HepG2 (cell line): ENCODE results near the gene CREBBP. TPM values are rescaled to one million over a fixed set of nuclear protein-coding genes. Genes with fewer than 3 reads are reported as not detected.

Experiments used
- CREB1 ChIP-seq, 2 experiments: fragments of 450-650 bp in 1 of 2; IDR thresholded peaks; 2 replicates each; pipeline ENCODE4 v1.6.1; 2016 to 2017; ENCODE audit warnings: control low read depth in 1 of 2, mild to moderate bottlenecking in 1 of 2, missing compliant biosample characterization in 1 of 2, missing genetic modification characterization in 1 of 2
- ELF4 ChIP-seq: sonication (generic); formaldehyde crosslinking; IDR thresholded peaks from 2 replicates; pipeline ENCODE4 v1.5.0; 2020; ENCODE audit warnings: missing genetic modification reagents, mild to moderate bottlenecking, moderate library complexity, borderline replicate concordance
- MEIS1 ChIP-seq: sonication (generic); formaldehyde crosslinking; IDR thresholded peaks from 2 replicates; pipeline ENCODE4 v1.9.0; 2021; ENCODE audit warnings: mild to moderate bottlenecking, missing genetic modification reagents, moderate library complexity, borderline replicate concordance
- NPAS2 ChIP-seq: sonication (generic); formaldehyde crosslinking; IDR thresholded peaks from 2 replicates; pipeline ENCODE4 v1.8.0; 2022; ENCODE audit warnings: mild to moderate bottlenecking, missing genetic modification reagents, borderline replicate concordance
- POLR2AphosphoS5 ChIP-seq: IDR thresholded peaks from 2 replicates; pipeline ENCODE4 v1.6.1; 2012; ENCODE audit warnings: low read depth, low read length
- SMAD3 ChIP-seq: sonication (generic); formaldehyde crosslinking; IDR thresholded peaks from 2 replicates; pipeline ENCODE4 v1.4.0; 2020; ENCODE audit warnings: missing genetic modification reagents
- SYNCRIP ChIP-seq: fragments of 200-400 bp; formaldehyde crosslinking; IDR thresholded peaks from 2 replicates; pipeline ENCODE4 v1.6.1; 2018; ENCODE audit warnings: mild to moderate bottlenecking, low read depth, low read length; ENCODE audit not compliant: insufficient read depth
- TCF7 ChIP-seq: sonication (generic); IDR thresholded peaks from 2 replicates; pipeline ENCODE4 v1.6.1; 2016; ENCODE audit warnings: antibody characterized with exemption, low read depth
- TP53 ChIP-seq: sonication (generic); formaldehyde crosslinking; conservative IDR thresholded peaks from 2 replicates; pipeline ENCODE4 v1.4.0; 2020; ENCODE audit warnings: missing genetic modification reagents
- ZBTB40 ChIP-seq, 2 experiments: fragments of 450-650 bp in 1 of 2; sonication (generic) in 1 of 2; formaldehyde crosslinking in 1 of 2; IDR thresholded peaks; 2 replicates each; pipeline versions ENCODE4 v1.6.1 to v1.8.0; 2016 to 2022; ENCODE audit warnings: antibody characterized with exemption in 1 of 2, mild to moderate bottlenecking in 1 of 2, missing genetic modification reagents in 1 of 2
- ZBTB42 ChIP-seq: sonication (generic); formaldehyde crosslinking; IDR thresholded peaks from 2 replicates; pipeline ENCODE4 v1.5.0; 2020; ENCODE audit warnings: mild to moderate bottlenecking, missing genetic modification reagents
- ZNF672 ChIP-seq: sonication (generic); formaldehyde crosslinking; IDR thresholded peaks from 2 replicates; pipeline ENCODE4 v1.8.1; 2022; ENCODE audit warnings: missing genetic modification reagents
- ZNF800 ChIP-seq: sonication (generic); formaldehyde crosslinking; IDR thresholded peaks from 2 replicates; pipeline ENCODE4 v1.4.0; 2020; ENCODE audit warnings: missing genetic modification reagents
- polyA plus RNA-seq, 8 experiments: library from polyadenylated mRNA; depleted of rRNA in 3 of 8; stranded (reverse) in 7 of 8; unstranded in 1 of 8; fragments of >200 nt; fragmentation: Illumina TruSeq in 4 of 8; extraction: Trizol in 4 of 8; gene quantifications; 2 replicates each; pipeline versions ENCODE4 v1.2.1 to v1.2.3, GENCODE V29; 2011 to 2016; ENCODE audit warnings: low read depth in 4 of 8, missing spikeins in 1 of 8, mixed read lengths in 1 of 8; ENCODE audit not compliant: insufficient read depth in 1 of 8
- total RNA-seq, 5 experiments: library from RNA; depleted of rRNA; stranded (reverse); fragments of >200 nt; fragmentation: Illumina TruSeq; extraction: Trizol; gene quantifications; 2 replicates each; pipeline ENCODE4 v1.2.3, GENCODE V29; 2016; ENCODE audit warnings: low read depth in 1 of 5
- TF ChIP-seq, protein P1 (sequence below): sonication (generic); formaldehyde crosslinking; IDR thresholded peaks from 2 replicates; pipeline ENCODE4 v1.5.0; 2020; ENCODE audit warnings: mild to moderate bottlenecking, missing genetic modification reagents

The CREBBP gene
- total and polyA plus RNA-seq, 2 of the 13 experiments (the other 11 are each of a cell fraction or from before 2014, with no cell fraction given), result 5.3 to 10.4 TPM

GRCh38 chr16:3857189-3858043 is 23.1 kb downstream of the CREBBP start (continued):
- TF ChIP-seq ZBTB40 (IDR thresholded peaks at IDR 0.05) (no peak), ZBTB40 (CRISPR knock-in tag; IDR thresholded peaks at IDR 0.05) (no peak), CREB1 (IDR thresholded peaks at IDR 0.05) (no peak), CREB1 (CRISPR knock-in tag; IDR thresholded peaks at IDR 0.05) (no peak), ZNF800 (CRISPR knock-in tag) (no peak), SMAD3 (CRISPR knock-in tag) (no peak), NPAS2 (CRISPR knock-in tag) (no peak), ZBTB42 (CRISPR knock-in tag) (no peak), TCF7 (no peak), POLR2AphosphoS5 (no peak), ZNF672 (CRISPR knock-in tag) (no peak), ELF4 (no peak), TP53 (CRISPR knock-in tag) (0 out of 2 replicates have a peak, but pooled peaks have one; percentile 20), SYNCRIP (no peak), MEIS1 (no peak)
- TF ChIP-seq, protein P1, sequence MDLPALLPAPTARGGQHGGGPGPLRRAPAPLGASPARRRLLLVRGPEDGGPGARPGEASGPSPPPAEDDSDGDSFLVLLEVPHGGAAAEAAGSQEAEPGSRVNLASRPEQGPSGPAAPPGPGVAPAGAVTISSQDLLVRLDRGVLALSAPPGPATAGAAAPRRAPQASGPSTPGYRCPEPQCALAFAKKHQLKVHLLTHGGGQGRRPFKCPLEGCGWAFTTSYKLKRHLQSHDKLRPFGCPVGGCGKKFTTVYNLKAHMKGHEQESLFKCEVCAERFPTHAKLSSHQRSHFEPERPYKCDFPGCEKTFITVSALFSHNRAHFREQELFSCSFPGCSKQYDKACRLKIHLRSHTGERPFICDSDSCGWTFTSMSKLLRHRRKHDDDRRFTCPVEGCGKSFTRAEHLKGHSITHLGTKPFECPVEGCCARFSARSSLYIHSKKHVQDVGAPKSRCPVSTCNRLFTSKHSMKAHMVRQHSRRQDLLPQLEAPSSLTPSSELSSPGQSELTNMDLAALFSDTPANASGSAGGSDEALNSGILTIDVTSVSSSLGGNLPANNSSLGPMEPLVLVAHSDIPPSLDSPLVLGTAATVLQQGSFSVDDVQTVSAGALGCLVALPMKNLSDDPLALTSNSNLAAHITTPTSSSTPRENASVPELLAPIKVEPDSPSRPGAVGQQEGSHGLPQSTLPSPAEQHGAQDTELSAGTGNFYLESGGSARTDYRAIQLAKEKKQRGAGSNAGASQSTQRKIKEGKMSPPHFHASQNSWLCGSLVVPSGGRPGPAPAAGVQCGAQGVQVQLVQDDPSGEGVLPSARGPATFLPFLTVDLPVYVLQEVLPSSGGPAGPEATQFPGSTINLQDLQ (CRISPR knock-in tag), result no peak
